GM12891 (cell line): ENCODE results near the gene ZBTB9.

ENCODE experiments used
- POLR2A ChIP-seq: IDR thresholded peaks from 2 replicates; pipeline ENCODE4 v1.6.1; 2011; ENCODE audit warnings: low read depth, low read length, control low read depth
- POLR2AphosphoS5 ChIP-seq: IDR thresholded peaks from 2 replicates; pipeline ENCODE4 v1.6.1; 2011; ENCODE audit warnings: low read depth, low read length, control low read depth

DNA sequence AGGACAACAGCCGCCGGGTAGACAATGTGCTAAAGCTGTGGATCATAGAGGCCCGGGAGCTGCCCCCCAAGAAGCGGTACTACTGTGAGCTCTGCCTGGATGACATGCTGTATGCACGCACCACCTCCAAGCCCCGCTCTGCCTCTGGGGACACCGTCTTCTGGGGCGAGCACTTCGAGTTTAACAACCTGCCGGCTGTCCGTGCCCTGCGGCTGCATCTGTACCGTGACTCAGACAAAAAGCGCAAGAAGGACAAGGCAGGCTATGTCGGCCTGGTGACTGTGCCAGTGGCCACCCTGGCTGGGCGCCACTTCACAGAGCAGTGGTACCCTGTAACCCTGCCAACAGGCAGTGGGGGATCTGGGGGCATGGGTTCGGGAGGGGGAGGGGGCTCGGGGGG lies 16.7 kb upstream of the ZBTB9 start:
- TF ChIP-seq POLR2AphosphoS5 (no peak), POLR2A (no peak)
